GM12878 (cell line): ENCODE measurements around the gene SEMA4C. TPM values are rescaled to one million over a fixed set of nuclear protein-coding genes. Genes with fewer than 3 reads are reported as not detected.

Experiments used
- ATAC-seq: fragments of 200-7000 bp; cut with Tn5 transposase; 3 replicates; pipeline ENCODE4 v1.9.1; 2020; ENCODE audit warnings: mild to moderate bottlenecking, moderate library complexity
- BruUV-seq: library from RNA; stranded (reverse); fragments of 400-500 nt; replicated peaks from 2 replicates; lab custom pipeline; 2021; lab: Mats Ljungman, UMichigan
- CTCF ChIA-PET: fragments of 300-600 bp; sonication (Branson Sonifier 250); formaldehyde crosslinking; extraction: SDS; loops from one replicate; lab custom pipeline; 2021; ENCODE audit warnings: inconsistent platforms; lab: Yijun Ruan, JAX
- POLR2A ChIA-PET: fragments of 350-600 bp; formaldehyde crosslinking; extraction: SDS; loops from one replicate; lab custom pipeline; 2021; ENCODE audit warnings: inconsistent platforms; lab: Charles Lee
- RAD21 ChIA-PET: fragments of 300-600 bp; sonication (Branson Sonifier 250); formaldehyde crosslinking; loops from one replicate; lab custom pipeline; 2023; ENCODE audit warnings: antibody characterized with exemption; ENCODE audit not compliant: unreplicated experiment; lab: Charles Lee
- SMC1A ChIA-PET: fragments of 300-600 bp; sonication (Branson Sonifier 250); formaldehyde crosslinking; loops from one replicate; lab custom pipeline; 2023; ENCODE audit not compliant: unreplicated experiment, uncharacterized antibody; lab: Charles Lee
- DNase-seq: peaks from one replicate; pipeline ENCODE4 v3.0.0-alpha.2; 2011; ENCODE audit warnings: low read depth, low spot score
- FAIRE-seq: peaks from 3 replicates; lab custom pipeline; 2011; peaks lifted over from hg19 to GRCh38; lab: Jason Lieb, UNC
- H2AFZ ChIP-seq: 2 replicates; pipeline ENCODE4 v1.6.0; 2011; ENCODE audit warnings: low read depth, low read length, control low read depth; ENCODE audit not compliant: control insufficient read depth
- H3K27ac ChIP-seq: 2 replicates; pipeline ENCODE4 v1.5.1; 2011; ENCODE audit warnings: control low read depth; ENCODE audit not compliant: control insufficient read depth, insufficient read depth
- H3K27me3 ChIP-seq, 2 experiments: replicated peaks in 1 of 2; 2 replicates each; pipeline versions ENCODE4 v1.6.0 to v1.6.1; 2011; ENCODE audit warnings: low read length in 1 of 2; ENCODE audit not compliant: control insufficient read depth in 2 of 2, insufficient read depth in 2 of 2
- H3K36me3 ChIP-seq, 2 experiments: 2 replicates each; pipeline ENCODE4 v1.5.1; 2011; ENCODE audit warnings: low read length in 1 of 2; ENCODE audit not compliant: control insufficient read depth in 2 of 2, insufficient read depth in 2 of 2
- H3K4me1 ChIP-seq: 2 replicates; pipeline ENCODE4 v1.6.1; 2011; ENCODE audit warnings: mild to moderate bottlenecking, low read length, moderate library complexity, mixed read lengths; ENCODE audit not compliant: control insufficient read depth, insufficient read depth
- H3K4me2 ChIP-seq: 2 replicates; pipeline ENCODE4 v1.6.0; 2011; ENCODE audit warnings: control low read depth; ENCODE audit not compliant: control insufficient read depth, insufficient read depth
- H3K4me3 ChIP-seq: fragments of 200-600 bp; sonication (generic); 2 replicates; pipeline ENCODE4 v1.5.1; 2016
- H3K79me2 ChIP-seq: 2 replicates; pipeline ENCODE4 v1.6.0; 2011; ENCODE audit warnings: low read length; ENCODE audit not compliant: control insufficient read depth, insufficient read depth
- H3K9ac ChIP-seq: 2 replicates; pipeline ENCODE4 v1.8.0; 2011; ENCODE audit warnings: low read length, control low read depth, mixed read lengths; ENCODE audit not compliant: control insufficient read depth, insufficient read depth
- H3K9me3 ChIP-seq: replicated peaks from 3 replicates; pipeline ENCODE4 v1.5.1; 2011; ENCODE audit warnings: mild to moderate bottlenecking, low read length; ENCODE audit not compliant: control insufficient read depth, insufficient read depth
- H4K20me1 ChIP-seq: 2 replicates; pipeline ENCODE4 v1.6.0; 2011; ENCODE audit not compliant: control insufficient read depth, insufficient read depth
- BHLHE40 ChIP-seq, 2 experiments: fragments of 450-650 bp in 1 of 2; IDR thresholded peaks; 2 replicates each; pipeline ENCODE4 v1.6.1; 2011 to 2017; ENCODE audit warnings: low read depth in 2 of 2, borderline replicate concordance in 1 of 2, improper control_type of control experiment in 1 of 2, low read length in 1 of 2, mild to moderate bottlenecking in 1 of 2
- E2F4 ChIP-seq: IDR thresholded peaks from 2 replicates; pipeline ENCODE4 v1.6.1; 2012; ENCODE audit warnings: low read depth, low read length, improper control_type of control experiment
- NKRF ChIP-seq: fragments of 450-650 bp; conservative IDR thresholded peaks from 2 replicates; pipeline ENCODE4 v1.6.1; 2017; ENCODE audit warnings: mild to moderate bottlenecking, moderate library complexity
- POLR2A ChIP-seq: IDR thresholded peaks from 2 replicates; pipeline ENCODE4 v1.6.1; 2011; ENCODE audit warnings: low read depth, mild to moderate bottlenecking, low read length
- REST ChIP-seq: IDR thresholded peaks from 2 replicates; pipeline ENCODE4 v1.6.1; 2012; ENCODE audit warnings: mild to moderate bottlenecking, low read depth, low read length
- SMAD5 ChIP-seq: IDR thresholded peaks from 2 replicates; pipeline ENCODE4 v1.6.1; 2016; ENCODE audit warnings: antibody characterized with exemption, low read depth
- TARDBP ChIP-seq: IDR thresholded peaks from 2 replicates; pipeline ENCODE4 v1.6.1; 2016; ENCODE audit warnings: borderline replicate concordance
- ZBTB11 ChIP-seq: fragments of 450-650 bp; formaldehyde crosslinking; IDR thresholded peaks from 2 replicates; pipeline ENCODE4 v1.5.0; 2022; ENCODE audit warnings: mild to moderate bottlenecking, missing genetic modification characterization
- WGBS: methylation state at CpG from one replicate; pipeline ENCODE4 v1.1.6; 2016; ENCODE audit warnings: low lambda C conversion rate; ENCODE audit not compliant: insufficient replicate concordance, insufficient coverage; ENCODE audit errors: missing lambda C conversion rate; 5-methylcytosine and 5-hydroxymethylcytosine counted together
- in situ Hi-C: fragments of 300-500 bp; cut with MboI; formaldehyde crosslinking; loops from 9 replicates; pipeline ENCODE4 v1.14.3; 2018; ENCODE audit warnings: mixed read lengths
- intact Hi-C: fragments of 100-400 bp; cut with micrococcal nuclease; formaldehyde crosslinking; loops from one replicate; pipeline ENCODE4 v1.14.2; 2022; ENCODE audit not compliant: unreplicated experiment
- polyA plus RNA-seq, 11 experiments: library from polyadenylated mRNA; depleted of rRNA in 4 of 11; unstranded in 6 of 11; stranded (reverse) in 5 of 11; fragments of >200 nt; fragmentation: Nextera tagmentation in 4 of 11; fragmentation: Illumina TruSeq in 1 of 11; extraction: Ambion mirVana in 4 of 11; extraction: Trizol in 1 of 11; gene quantifications; 1 replicate in 1 of 11; 2 replicates in 10 of 11; pipeline versions ENCODE4 v1.2.1 to v1.2.3, GENCODE V29; 2011 to 2016; ENCODE audit warnings: inconsistent platforms in 2 of 11, missing spikeins in 2 of 11, low read depth in 1 of 11
- total RNA-seq, 4 experiments: library from RNA; depleted of rRNA in 3 of 4; stranded (reverse); fragments of >200 nt in 3 of 4; fragmentation: Illumina TruSeq in 1 of 4; extraction: Trizol in 1 of 4; gene quantifications; 2 replicates each; pipeline versions ENCODE4 v1.2.1 to v1.2.3, GENCODE V29; 2013 to 2021

Gene SEMA4C
- total and polyA plus RNA-seq, 10 of the 15 experiments (the other 5 are each of a cell fraction or from before 2014, with no cell fraction given), result 0.06 to 21.6 (median 6.8) TPM

GRCh38 chr2:96823198-96823597 is 46.7 kb downstream of the SEMA4C start:
- H3K9ac ChIP-seq, result no peak overlapping the region
- H3K27me3 ChIP-seq, result no peaks in the 10 kb centered on the region
- intact Hi-C loops (no loop called here), in situ Hi-C loops (no loop called here)
- H3K4me2 ChIP-seq, result no peak overlapping the region
- FAIRE-seq (no peak), ATAC-seq (no peak), DNase-seq (no peak)
- ChIA-PET RAD21 (no interaction called here), POLR2A (no interaction called here), CTCF (interaction anchor here (1.0 to 1.5 kb wide), 2 partner anchors 8 to 117 kb away, joined by 3 read pairs; no protein-coding TSS in a partner anchor), SMC1A (interaction anchor here (0.7 kb wide), 1 partner anchor 56 kb away, joined by 3 read pairs; no protein-coding TSS in a partner anchor)
- no peak overlapping the region for H3K27ac ChIP-seq
- H3K4me3 ChIP-seq, result no peak overlapping the region
- peaks cover 5% of the 10 kb centered on the region; the same call in 1 of the 2 replicates for H3K4me1 ChIP-seq
- peaks cover 13% of the 10 kb centered on the region for H3K79me2 ChIP-seq
- H3K9me3 ChIP-seq, result no peaks in the 10 kb centered on the region
- WGBS, result 98% methylated on average over 11 of the region's 11 CpGs
- peaks cover 0 to 8% of the 10 kb centered on the region in 2 experiments; a peak in 2 of 4 replicates for H3K36me3 ChIP-seq
- no TSS peak for BruUV-seq
- H2AFZ ChIP-seq, result no peak overlapping the region
- H4K20me1 ChIP-seq, result peaks cover 5% of the 10 kb centered on the region; the same call in 1 of the 2 replicates
- TF ChIP-seq REST, result no peak
- no peak for TF ChIP-seq E2F4
- no peak for TF ChIP-seq SMAD5
- TF ChIP-seq NKRF, result no peak
- no peak for TF ChIP-seq TARDBP
- TF ChIP-seq ZBTB11, result no peak
- no peak for TF ChIP-seq POLR2A
- no peak for TF ChIP-seq BHLHE40 (IDR thresholded peaks at IDR 0.05; ENCODE audit: borderline replicate concordance in 1 of 2, low read depth in 2 of 2, low read length in 1 of 2)
